ENCODE results near the gene IGSF3. TPM values are rescaled to one million over a fixed set of nuclear protein-coding genes. Genes with fewer than 3 reads are reported as not detected.
"Not testable (repeated sequence)": the region's sequence is repeated elsewhere in the genome, so short reads cannot be mapped to it uniquely, and the experiment has no call there.

The IGSF3 gene
- total RNA-seq, 2 experiments from 2014 or later: 0.11 to 0.16 TPM

- POLR2A ChIA-PET; H3K4me1 Mint-ChIP-seq (ENCODE audit: low read depth); H3K27ac Mint-ChIP-seq; ATAC-seq; H3K4me3 Mint-ChIP-seq; H3K36me3 Mint-ChIP-seq (ENCODE audit: low read depth); H3K9me3 Mint-ChIP-seq (ENCODE audit: insufficient read depth); CTCF ChIA-PET; DNase-seq: not testable (repeated sequence)
- H3K27me3 Mint-ChIP-seq (ENCODE audit: low read depth): peaks cover 10% of the 10 kb centered on the region
These were observed 47.1 kb downstream of the IGSF3 start for GRCh38 chr1:116620392-116620791.

DNA sequence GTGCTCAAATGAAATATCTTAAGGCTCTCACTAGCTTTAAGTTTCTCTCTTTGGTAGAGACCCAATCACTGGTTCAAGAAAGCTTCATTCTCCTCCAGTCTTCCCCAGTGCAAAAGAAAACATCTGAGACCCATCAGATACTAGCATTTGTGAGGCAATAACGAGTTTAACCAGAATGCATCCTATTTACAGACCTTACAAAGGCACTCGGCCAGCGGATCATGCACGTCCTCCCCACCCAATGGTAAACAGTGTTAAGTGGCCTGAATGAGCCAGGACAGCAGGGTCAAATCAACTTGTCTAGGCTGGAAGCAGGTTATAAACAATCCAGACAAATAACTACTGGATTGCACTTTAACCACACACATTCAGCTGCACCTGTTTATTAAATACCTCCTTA, 48.4 kb downstream of the IGSF3 start:
- H3K4me1 Mint-ChIP-seq (ENCODE audit: low read depth); H3K27ac Mint-ChIP-seq; ATAC-seq; H3K9me3 Mint-ChIP-seq (ENCODE audit: insufficient read depth); H3K27me3 Mint-ChIP-seq (ENCODE audit: low read depth); CTCF ChIA-PET; H3K36me3 Mint-ChIP-seq (ENCODE audit: low read depth); DNase-seq; POLR2A ChIA-PET; H3K4me3 Mint-ChIP-seq: not testable (repeated sequence)

DNA sequence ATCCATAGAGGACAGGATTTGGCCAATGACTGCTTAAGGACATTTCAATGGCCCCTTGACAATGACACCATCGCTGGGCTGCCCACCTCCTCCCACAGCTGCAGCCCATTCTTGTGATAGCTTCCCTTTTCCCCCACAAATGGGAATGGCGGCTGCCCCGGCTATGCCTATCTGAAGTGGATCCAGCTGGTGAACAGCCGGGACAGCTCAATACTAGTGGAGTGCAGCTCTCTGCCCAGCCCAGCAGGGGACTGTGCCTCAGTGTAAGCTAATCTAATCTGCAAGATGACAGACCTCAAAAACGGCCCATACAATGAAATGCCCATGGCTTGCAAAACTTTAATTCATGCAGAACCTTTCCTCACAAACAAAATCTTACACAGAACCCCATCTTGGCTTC, 49.7 kb downstream of the IGSF3 start:
- H3K27me3 Mint-ChIP-seq (ENCODE audit: low read depth); H3K9me3 Mint-ChIP-seq (ENCODE audit: insufficient read depth); CTCF ChIA-PET; ATAC-seq; H3K4me3 Mint-ChIP-seq; POLR2A ChIA-PET; H3K4me1 Mint-ChIP-seq (ENCODE audit: low read depth); DNase-seq; H3K36me3 Mint-ChIP-seq (ENCODE audit: low read depth); H3K27ac Mint-ChIP-seq: not testable (repeated sequence)

DNA sequence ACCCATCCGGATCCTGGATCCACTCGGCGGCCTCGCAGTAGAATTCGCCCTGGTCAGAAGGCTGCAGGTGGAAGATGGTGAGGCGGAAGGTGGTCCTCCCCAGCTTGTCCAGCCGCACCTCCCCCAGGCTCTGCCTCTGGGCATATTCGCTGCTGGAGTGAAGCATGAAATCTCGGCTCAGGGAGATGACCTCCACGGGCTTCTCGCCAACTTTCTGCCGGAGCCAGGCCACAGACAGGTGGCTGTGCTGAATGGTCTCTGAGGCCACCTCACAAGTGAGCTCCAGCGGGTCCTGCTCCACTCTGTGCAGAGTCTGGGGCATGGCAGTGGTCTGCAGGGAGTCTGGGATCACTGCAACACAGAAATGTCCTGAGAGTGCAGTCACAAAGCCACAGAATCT, 53.7 kb downstream of the IGSF3 start:
- not testable (repeated sequence) for H3K4me1 Mint-ChIP-seq (ENCODE audit: low read depth); H3K4me3 Mint-ChIP-seq

GRCh38 chr1:116609801-116610371, 57.6 kb downstream of the IGSF3 start:
- H3K27me3 Mint-ChIP-seq (ENCODE audit: low read depth); H3K4me3 Mint-ChIP-seq; POLR2A ChIA-PET; CTCF ChIA-PET; H3K9me3 Mint-ChIP-seq (ENCODE audit: insufficient read depth); H3K4me1 Mint-ChIP-seq (ENCODE audit: low read depth); DNase-seq; H3K36me3 Mint-ChIP-seq (ENCODE audit: low read depth); ATAC-seq; H3K27ac Mint-ChIP-seq: not testable (repeated sequence)

More for the DNA sequence above, 53.7 kb downstream of the IGSF3 start:
- H3K27me3 Mint-ChIP-seq (ENCODE audit: low read depth); CTCF ChIA-PET; H3K36me3 Mint-ChIP-seq (ENCODE audit: low read depth); H3K9me3 Mint-ChIP-seq (ENCODE audit: insufficient read depth); DNase-seq; H3K27ac Mint-ChIP-seq; ATAC-seq; POLR2A ChIA-PET: not testable (repeated sequence)

- H3K9me3 Mint-ChIP-seq (ENCODE audit: insufficient read depth); H3K4me3 Mint-ChIP-seq; H3K27ac Mint-ChIP-seq; H3K27me3 Mint-ChIP-seq (ENCODE audit: low read depth); H3K4me1 Mint-ChIP-seq (ENCODE audit: low read depth); DNase-seq; CTCF ChIA-PET; POLR2A ChIA-PET; ATAC-seq; H3K36me3 Mint-ChIP-seq (ENCODE audit: low read depth): not testable (repeated sequence)
These were observed 58.7 kb downstream of the IGSF3 start for GRCh38 chr1:116608841-116609240.

DNA sequence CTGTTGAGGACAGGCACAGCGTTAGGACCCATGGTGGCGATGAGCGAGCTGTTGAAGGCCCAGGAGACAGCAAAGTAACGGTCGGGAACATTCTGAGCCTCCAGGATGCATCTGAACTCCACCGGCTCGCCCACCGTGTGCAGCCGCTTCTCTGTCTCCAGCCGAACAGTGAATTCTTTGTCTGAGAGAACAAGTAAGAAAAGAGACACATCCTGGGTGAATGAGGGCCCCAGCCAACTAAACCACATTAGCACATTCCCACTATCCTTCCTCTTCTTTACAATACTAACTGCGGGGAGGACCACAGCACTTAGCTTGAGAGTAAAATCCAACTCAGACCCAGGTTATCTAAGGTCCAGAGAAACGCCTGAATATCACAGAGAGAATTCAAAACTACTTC, 59.4 kb downstream of the IGSF3 start:
- CTCF ChIA-PET; ATAC-seq; H3K9me3 Mint-ChIP-seq (ENCODE audit: insufficient read depth); H3K27me3 Mint-ChIP-seq (ENCODE audit: low read depth); H3K4me1 Mint-ChIP-seq (ENCODE audit: low read depth); H3K27ac Mint-ChIP-seq; H3K36me3 Mint-ChIP-seq (ENCODE audit: low read depth); DNase-seq; POLR2A ChIA-PET; H3K4me3 Mint-ChIP-seq: not testable (repeated sequence)

- H3K27ac Mint-ChIP-seq; CTCF ChIA-PET; H3K9me3 Mint-ChIP-seq (ENCODE audit: insufficient read depth); DNase-seq; H3K27me3 Mint-ChIP-seq (ENCODE audit: low read depth); H3K4me3 Mint-ChIP-seq; H3K4me1 Mint-ChIP-seq (ENCODE audit: low read depth); POLR2A ChIA-PET; H3K36me3 Mint-ChIP-seq (ENCODE audit: low read depth); ATAC-seq: not testable (repeated sequence)
These were observed 60.1 kb downstream of the IGSF3 start for GRCh38 chr1:116607463-116607862.

DNA sequence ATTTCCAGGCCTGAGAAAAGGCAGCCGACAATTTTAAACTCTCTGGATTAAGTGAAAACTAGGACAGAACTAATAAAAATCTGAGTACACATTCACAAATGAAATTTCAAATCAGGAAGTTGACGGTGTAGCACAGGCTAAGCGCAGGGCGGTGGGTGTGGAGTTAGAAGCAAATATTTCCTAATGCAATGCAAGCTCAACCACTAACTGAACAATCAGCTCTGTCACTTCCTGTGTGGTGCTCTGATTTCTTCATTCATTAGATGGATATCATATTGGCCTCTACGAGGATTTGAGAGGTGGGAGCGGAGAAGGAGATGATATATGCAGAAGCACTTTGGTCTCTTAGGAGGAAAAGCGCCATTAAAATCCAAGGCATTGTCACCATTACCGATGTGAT, 61.5 kb downstream of the IGSF3 start:
- peak; percentile 51 for ATAC-seq
- CTCF ChIA-PET: not testable (repeated sequence)

GRCh38 chr1:116605315-116605714, 62.2 kb downstream of the IGSF3 start:
- DNase-seq (no peak), ATAC-seq (no peak)
- ChIA-PET CTCF (no interaction called here), POLR2A (no interaction called here)
- Mint-ChIP-seq H3K4me3 (no peak overlapping the region), H3K36me3 (ENCODE audit: low read depth) (no peaks in the 10 kb centered on the region), H3K27ac (no peak overlapping the region), H3K9me3 (ENCODE audit: insufficient read depth) (no peaks in the 10 kb centered on the region), H3K27me3 (ENCODE audit: low read depth) (no peaks in the 10 kb centered on the region), H3K4me1 (ENCODE audit: low read depth) (peaks cover 9% of the 10 kb centered on the region)

More for the DNA sequence above, 61.5 kb downstream of the IGSF3 start:
- H3K9me3 Mint-ChIP-seq (ENCODE audit: insufficient read depth); H3K27ac Mint-ChIP-seq; DNase-seq; H3K4me3 Mint-ChIP-seq; H3K36me3 Mint-ChIP-seq (ENCODE audit: low read depth); POLR2A ChIA-PET; H3K27me3 Mint-ChIP-seq (ENCODE audit: low read depth); H3K4me1 Mint-ChIP-seq (ENCODE audit: low read depth): not testable (repeated sequence)

GRCh38 chr1:116604408-116604807, 63.1 kb downstream of the IGSF3 start:
- ATAC-seq; POLR2A ChIA-PET; H3K9me3 Mint-ChIP-seq (ENCODE audit: insufficient read depth); H3K4me1 Mint-ChIP-seq (ENCODE audit: low read depth); H3K27ac Mint-ChIP-seq; CTCF ChIA-PET; H3K27me3 Mint-ChIP-seq (ENCODE audit: low read depth); H3K4me3 Mint-ChIP-seq; H3K36me3 Mint-ChIP-seq (ENCODE audit: low read depth); DNase-seq: not testable (repeated sequence)

DNA sequence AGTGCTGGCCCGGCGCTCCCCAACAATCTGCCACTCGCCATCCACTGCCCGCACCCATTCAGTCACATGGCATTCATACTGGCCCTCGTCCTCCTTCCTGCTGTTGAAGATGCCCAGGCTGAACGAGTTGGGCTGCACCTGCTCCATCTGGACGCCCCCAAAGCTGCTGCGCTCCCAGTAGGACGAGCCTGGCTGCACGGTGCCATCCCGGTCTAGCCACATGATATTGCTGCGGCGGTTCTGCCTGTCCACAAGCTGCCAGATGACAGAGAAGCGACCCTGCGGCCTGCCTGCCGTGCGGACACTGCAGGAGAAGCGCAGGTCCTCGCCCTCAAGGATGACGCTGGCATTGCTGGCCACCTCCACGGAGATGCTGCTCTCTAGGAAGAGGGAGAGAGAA, 63.9 kb downstream of the IGSF3 start:
- H3K4me1 Mint-ChIP-seq (ENCODE audit: low read depth); CTCF ChIA-PET; H3K36me3 Mint-ChIP-seq (ENCODE audit: low read depth); POLR2A ChIA-PET; ATAC-seq; H3K27ac Mint-ChIP-seq; H3K9me3 Mint-ChIP-seq (ENCODE audit: insufficient read depth); DNase-seq; H3K27me3 Mint-ChIP-seq (ENCODE audit: low read depth); H3K4me3 Mint-ChIP-seq: not testable (repeated sequence)

- H3K36me3 Mint-ChIP-seq (ENCODE audit: low read depth); H3K27me3 Mint-ChIP-seq (ENCODE audit: low read depth); H3K4me1 Mint-ChIP-seq (ENCODE audit: low read depth); ATAC-seq; POLR2A ChIA-PET; H3K9me3 Mint-ChIP-seq (ENCODE audit: insufficient read depth); DNase-seq; H3K4me3 Mint-ChIP-seq; H3K27ac Mint-ChIP-seq: not testable (repeated sequence)
- CTCF ChIA-PET: interaction anchor here (4.5 kb wide), 1 partner anchor 26 kb away, joined by 56 read pairs; no protein-coding TSS in a partner anchor
These were observed 68.2 kb downstream of the IGSF3 start for GRCh38 chr1:116599369-116599768.

Measured in activated CD8-positive, alpha-beta T cell treated with anti-CD3 and anti-CD28 coated beads, Interleukin-2, amount 10 ng/mL, durations not matched to agents 7 days and 5 days (primary cell).